Neural cell (in vitro differentiated cells): ENCODE results near the gene ADAMTS6. TPM values are rescaled to one million over a fixed set of nuclear protein-coding genes. Genes with fewer than 3 reads are reported as not detected.

Experiments used
- H2AFZ ChIP-seq: fragments of 200-600, 300-800 bp; sonication (generic), shearing (Covaris generic); 2 replicates; pipeline ENCODE4 v1.6.0; 2014; ENCODE audit warnings: low read depth, mild to moderate bottlenecking, antibody characterized with exemption, low read length, moderate library complexity
- H3F3A ChIP-seq: fragments of 200-600 bp; shearing (Covaris generic); 2 replicates; pipeline ENCODE4 v1.6.1; 2016; ENCODE audit warnings: mild to moderate bottlenecking, moderate library complexity, mixed read lengths, antibody characterized with exemption, low read length; ENCODE audit not compliant: insufficient read depth, poor library complexity, severe bottlenecking
- H3K27ac ChIP-seq: fragments of 200-600, 300-800 bp; sonication (generic), shearing (Covaris generic); 2 replicates; pipeline ENCODE4 v1.5.1; 2014; ENCODE audit warnings: mild to moderate bottlenecking, low read length, moderate library complexity
- H3K27me3 ChIP-seq: fragments of 300-800, 200-600 bp; sonication (generic), shearing (Covaris generic); 2 replicates; pipeline ENCODE4 v1.6.0; 2014; ENCODE audit warnings: mild to moderate bottlenecking, low read depth, low read length, moderate library complexity; ENCODE audit not compliant: insufficient read depth
- H3K36me3 ChIP-seq: fragments of 300-800, 200-600 bp; sonication (generic), shearing (Covaris generic); 2 replicates; pipeline ENCODE4 v1.5.1; 2014; ENCODE audit warnings: mild to moderate bottlenecking, antibody characterized with exemption, low read length, moderate library complexity; ENCODE audit not compliant: insufficient read depth
- H3K4me2 ChIP-seq: fragments of 300-800, 200-600 bp; sonication (generic), shearing (Covaris generic); 2 replicates; pipeline ENCODE4 v1.6.0; 2014; ENCODE audit warnings: mild to moderate bottlenecking, low read length
- H3K4me3 ChIP-seq: fragments of 300-800, 200-600 bp; sonication (generic), shearing (Covaris generic); 2 replicates; pipeline ENCODE4 v1.5.1; 2014; ENCODE audit warnings: mild to moderate bottlenecking, low read length, moderate library complexity
- H3K79me2 ChIP-seq: fragments of 200-600 bp; shearing (Covaris generic); replicated peaks from 2 replicates; pipeline ENCODE4 v1.6.0; 2014; ENCODE audit warnings: mild to moderate bottlenecking, low read length, moderate library complexity; ENCODE audit not compliant: insufficient read depth
- H3K9ac ChIP-seq: fragments of 300-800, 200-600 bp; sonication (generic), shearing (Covaris generic); 2 replicates; pipeline ENCODE4 v1.6.1; 2016; ENCODE audit warnings: mild to moderate bottlenecking, low read length, mixed read lengths
- H3K9me2 ChIP-seq: fragments of 200-600 bp; shearing (Covaris generic); 2 replicates; pipeline ENCODE4 v1.6.1; 2016; ENCODE audit warnings: mild to moderate bottlenecking, low read length, mixed read lengths; ENCODE audit not compliant: insufficient read depth
- H3K9me3 ChIP-seq: fragments of 200-600, 300-800 bp; sonication (generic), shearing (Covaris generic); 2 replicates; pipeline ENCODE4 v1.6.1; 2016; ENCODE audit warnings: mild to moderate bottlenecking, mixed run types, low read length, moderate library complexity, mixed read lengths
- H4K20me1 ChIP-seq: fragments of 200-600 bp; shearing (Covaris generic); 2 replicates; pipeline ENCODE4 v1.6.1; 2016; ENCODE audit warnings: mild to moderate bottlenecking, mixed run types; ENCODE audit not compliant: insufficient read depth
- CTCF ChIP-seq: fragments of 450-650 bp; IDR thresholded peaks from 2 replicates; pipeline ENCODE4 v1.5.1; 2014; ENCODE audit warnings: antibody characterized with exemption, mild to moderate bottlenecking, moderate library complexity; ENCODE audit not compliant: poor library complexity, severe bottlenecking
- EP300 ChIP-seq: fragments of 450-650 bp; conservative IDR thresholded peaks from 2 replicates; pipeline ENCODE4 v1.6.1; 2014; ENCODE audit warnings: antibody characterized with exemption, mild to moderate bottlenecking, moderate library complexity; ENCODE audit not compliant: poor library complexity, severe bottlenecking
- EZH2 ChIP-seq: fragments of 200-600, 300-800 bp; shearing (Covaris generic), sonication (generic); IDR thresholded peaks from 2 replicates; pipeline ENCODE4 v1.6.1; 2014; ENCODE audit warnings: antibody characterized with exemption, low read length, borderline replicate concordance, mild to moderate bottlenecking; ENCODE audit not compliant: insufficient read depth, poor library complexity, severe bottlenecking
- MXI1 ChIP-seq: fragments of 450-650 bp; conservative IDR thresholded peaks from 2 replicates; pipeline ENCODE4 v1.6.1; 2014; ENCODE audit warnings: antibody characterized with exemption, mild to moderate bottlenecking; ENCODE audit not compliant: poor library complexity, severe bottlenecking
- POLR2AphosphoS5 ChIP-seq: IDR thresholded peaks from 2 replicates; pipeline ENCODE4 v1.6.1; 2012
- RAD21 ChIP-seq: fragments of 450-650 bp; conservative IDR thresholded peaks from 2 replicates; pipeline ENCODE4 v1.6.1; 2014; ENCODE audit warnings: antibody characterized with exemption, mild to moderate bottlenecking, moderate library complexity
- REST ChIP-seq: IDR thresholded peaks from 2 replicates; pipeline ENCODE4 v1.6.1; 2012; ENCODE audit warnings: borderline replicate concordance
- SMC3 ChIP-seq: fragments of 450-650 bp; conservative IDR thresholded peaks from 2 replicates; pipeline ENCODE4 v1.6.1; 2014; ENCODE audit warnings: antibody characterized with exemption, mild to moderate bottlenecking, moderate library complexity; ENCODE audit not compliant: poor library complexity
- TAF1 ChIP-seq: IDR thresholded peaks from 2 replicates; pipeline ENCODE4 v1.6.1; 2012; ENCODE audit warnings: low read depth
- polyA minus RNA-seq: library from RNA; depleted of rRNA, polyadenylated mRNA; stranded (reverse); fragments of >200 nt; gene quantifications from 2 replicates; pipeline ENCODE4 v1.2.3, GENCODE V29; 2014
- polyA plus RNA-seq: library from polyadenylated mRNA; depleted of rRNA; stranded (reverse); fragments of >200 nt; gene quantifications from 2 replicates; pipeline ENCODE4 v1.2.3, GENCODE V29; 2014

ADAMTS6 gene
- polyA plus RNA-seq: 0.46 and 0.58 TPM in 2 replicates
- 13.6 and 14.2 TPM in 2 replicates for polyA minus RNA-seq

- Histone ChIP-seq H3K27me3 (peaks cover 3% of the 10 kb centered on the region), H3K9ac (peak within 1 kb of the TSS; percentile 21), H3K4me3 (peak within 1 kb of the TSS; percentile 63), H3F3A (no peaks in the 10 kb centered on the region), H3K4me2 (peak within 1 kb of the TSS; percentile 64), H3K79me2 (peaks cover 4% of the 10 kb centered on the region), H3K36me3 (no peaks in the 10 kb centered on the region), H3K9me3 (no peaks in the 10 kb centered on the region), H4K20me1 (no peaks in the 10 kb centered on the region), H3K27ac (no peak within 1 kb of the TSS), H2AFZ (peak within 1 kb of the TSS; percentile 52), H3K9me2 (no peaks in the 10 kb centered on the region)
- peak; percentile 27 for TF ChIP-seq MXI1
- TF ChIP-seq RAD21: no peak
Measured at GRCh38 chr5:65481635-65482295, at the start of gene ADAMTS6. Gene ADAMTS6, minus strand, starts transcription at chr5:65481920. Its CDS starts 8,247 bp downstream, at chr5:65473673.

- H3K9ac ChIP-seq: no peak overlapping the region
- no peaks in the 10 kb centered on the region for H3K9me3 ChIP-seq
- no peaks in the 10 kb centered on the region for H3K27me3 ChIP-seq
- H3K4me3 ChIP-seq: no peak overlapping the region
- no peaks in the 10 kb centered on the region for H3K36me3 ChIP-seq
- H3K79me2 ChIP-seq: no peaks in the 10 kb centered on the region
- TF ChIP-seq REST (no peak), RAD21 (no peak), EP300 (no peak), POLR2AphosphoS5 (no peak), TAF1 (no peak), EZH2 (no peak), SMC3 (no peak)
- H3K27ac ChIP-seq: no peak overlapping the region
- H2AFZ ChIP-seq: no peak overlapping the region
- no peaks in the 10 kb centered on the region for H3K9me2 ChIP-seq
- no peaks in the 10 kb centered on the region for H4K20me1 ChIP-seq
- H3K4me2 ChIP-seq: no peak overlapping the region
- H3F3A ChIP-seq: no peaks in the 10 kb centered on the region
Measured at GRCh38 chr5:65530904-65531303, 49.2 kb upstream of the ADAMTS6 start.

- no peaks in the 10 kb centered on the region for H3K27me3 ChIP-seq
- H3K4me3 ChIP-seq: no peak overlapping the region
- H3K36me3 ChIP-seq: no peaks in the 10 kb centered on the region
- H2AFZ ChIP-seq: no peak overlapping the region
- no peaks in the 10 kb centered on the region for H3K9me3 ChIP-seq
- no peaks in the 10 kb centered on the region for H3F3A ChIP-seq
- TF ChIP-seq RAD21: no peak
- no peak for TF ChIP-seq CTCF
- no peak for TF ChIP-seq TAF1
- TF ChIP-seq POLR2AphosphoS5: no peak
- TF ChIP-seq REST: no peak
- TF ChIP-seq EP300: no peak
- TF ChIP-seq SMC3: no peak
- no peak for TF ChIP-seq EZH2
- TF ChIP-seq MXI1: no peak
- H4K20me1 ChIP-seq: no peaks in the 10 kb centered on the region
- H3K79me2 ChIP-seq: no peaks in the 10 kb centered on the region
- H3K27ac ChIP-seq: no peak overlapping the region
- H3K9ac ChIP-seq: no peak overlapping the region
- no peak overlapping the region for H3K4me2 ChIP-seq
- H3K9me2 ChIP-seq: no peaks in the 10 kb centered on the region
Measured at GRCh38 chr5:65525726-65526125, 44.0 kb upstream of the ADAMTS6 start.
